GM12878 (cell line): ENCODE data around the gene USO1. TPM values are rescaled to one million over a fixed set of nuclear protein-coding genes. Genes with fewer than 3 reads are reported as not detected.

Experiments
- ATAC-seq: fragments of 200-7000 bp; cut with Tn5 transposase; 3 replicates; pipeline ENCODE4 v1.9.1; 2020; ENCODE audit warnings: mild to moderate bottlenecking, moderate library complexity
- BruUV-seq: library from RNA; stranded (reverse); fragments of 400-500 nt; replicated peaks from 2 replicates; lab custom pipeline; 2021; lab: Mats Ljungman, UMichigan
- CTCF ChIA-PET: fragments of 300-600 bp; sonication (Branson Sonifier 250); formaldehyde crosslinking; extraction: SDS; loops from one replicate; lab custom pipeline; 2021; ENCODE audit warnings: inconsistent platforms; lab: Yijun Ruan, JAX
- POLR2A ChIA-PET: fragments of 350-600 bp; formaldehyde crosslinking; extraction: SDS; loops from one replicate; lab custom pipeline; 2021; ENCODE audit warnings: inconsistent platforms; lab: Charles Lee
- RAD21 ChIA-PET: fragments of 300-600 bp; sonication (Branson Sonifier 250); formaldehyde crosslinking; loops from one replicate; lab custom pipeline; 2023; ENCODE audit warnings: antibody characterized with exemption; ENCODE audit not compliant: unreplicated experiment; lab: Charles Lee
- SMC1A ChIA-PET: fragments of 300-600 bp; sonication (Branson Sonifier 250); formaldehyde crosslinking; loops from one replicate; lab custom pipeline; 2023; ENCODE audit not compliant: unreplicated experiment, uncharacterized antibody; lab: Charles Lee
- DNase-seq: peaks from one replicate; pipeline ENCODE4 v3.0.0-alpha.2; 2011; ENCODE audit warnings: low read depth, low spot score
- FAIRE-seq: peaks from 3 replicates; lab custom pipeline; 2011; peaks lifted over from hg19 to GRCh38; lab: Jason Lieb, UNC
- H2AFZ ChIP-seq: 2 replicates; pipeline ENCODE4 v1.6.0; 2011; ENCODE audit warnings: low read depth, low read length, control low read depth; ENCODE audit not compliant: control insufficient read depth
- H3K27ac ChIP-seq: 2 replicates; pipeline ENCODE4 v1.5.1; 2011; ENCODE audit warnings: control low read depth; ENCODE audit not compliant: control insufficient read depth, insufficient read depth
- H3K27me3 ChIP-seq, 2 experiments: replicated peaks in 1 of 2; 2 replicates each; pipeline versions ENCODE4 v1.6.0 to v1.6.1; 2011; ENCODE audit warnings: low read length in 1 of 2; ENCODE audit not compliant: control insufficient read depth in 2 of 2, insufficient read depth in 2 of 2
- H3K36me3 ChIP-seq, 2 experiments: 2 replicates each; pipeline ENCODE4 v1.5.1; 2011; ENCODE audit warnings: low read length in 1 of 2; ENCODE audit not compliant: control insufficient read depth in 2 of 2, insufficient read depth in 2 of 2
- H3K4me1 ChIP-seq: 2 replicates; pipeline ENCODE4 v1.6.1; 2011; ENCODE audit warnings: mild to moderate bottlenecking, low read length, moderate library complexity, mixed read lengths; ENCODE audit not compliant: control insufficient read depth, insufficient read depth
- H3K4me2 ChIP-seq: 2 replicates; pipeline ENCODE4 v1.6.0; 2011; ENCODE audit warnings: control low read depth; ENCODE audit not compliant: control insufficient read depth, insufficient read depth
- H3K4me3 ChIP-seq: fragments of 200-600 bp; sonication (generic); 2 replicates; pipeline ENCODE4 v1.5.1; 2016
- H3K79me2 ChIP-seq: 2 replicates; pipeline ENCODE4 v1.6.0; 2011; ENCODE audit warnings: low read length; ENCODE audit not compliant: control insufficient read depth, insufficient read depth
- H3K9ac ChIP-seq: 2 replicates; pipeline ENCODE4 v1.8.0; 2011; ENCODE audit warnings: low read length, control low read depth, mixed read lengths; ENCODE audit not compliant: control insufficient read depth, insufficient read depth
- H3K9me3 ChIP-seq: replicated peaks from 3 replicates; pipeline ENCODE4 v1.5.1; 2011; ENCODE audit warnings: mild to moderate bottlenecking, low read length; ENCODE audit not compliant: control insufficient read depth, insufficient read depth
- H4K20me1 ChIP-seq: 2 replicates; pipeline ENCODE4 v1.6.0; 2011; ENCODE audit not compliant: control insufficient read depth, insufficient read depth
- BACH1 ChIP-seq: fragments of 450-650 bp; IDR thresholded peaks from 2 replicates; pipeline ENCODE4 v1.6.1; 2017; ENCODE audit warnings: mild to moderate bottlenecking, borderline replicate concordance
- HDAC2 ChIP-seq: fragments of 200-600 bp; sonication (generic); IDR thresholded peaks from 2 replicates; pipeline ENCODE4 v1.6.1; 2017
- NR2C1 ChIP-seq: fragments of 450-650 bp; IDR thresholded peaks from 2 replicates; pipeline ENCODE4 v1.6.1; 2017; ENCODE audit warnings: antibody characterized with exemption, mild to moderate bottlenecking, moderate library complexity
- STAT1 ChIP-seq: fragments of 450-650 bp; conservative IDR thresholded peaks from 2 replicates; pipeline ENCODE4 v1.6.1; 2014; ENCODE audit warnings: antibody characterized with exemption, mild to moderate bottlenecking
- WGBS: methylation state at CpG from one replicate; pipeline ENCODE4 v1.1.6; 2016; ENCODE audit warnings: low lambda C conversion rate; ENCODE audit not compliant: insufficient replicate concordance, insufficient coverage; ENCODE audit errors: missing lambda C conversion rate; 5-methylcytosine and 5-hydroxymethylcytosine counted together
- in situ Hi-C: fragments of 300-500 bp; cut with MboI; formaldehyde crosslinking; loops from 9 replicates; pipeline ENCODE4 v1.14.3; 2018; ENCODE audit warnings: mixed read lengths
- intact Hi-C: fragments of 100-400 bp; cut with micrococcal nuclease; formaldehyde crosslinking; loops from one replicate; pipeline ENCODE4 v1.14.2; 2022; ENCODE audit not compliant: unreplicated experiment
- polyA plus RNA-seq, 11 experiments: library from polyadenylated mRNA; depleted of rRNA in 4 of 11; unstranded in 6 of 11; stranded (reverse) in 5 of 11; fragments of >200 nt; fragmentation: Nextera tagmentation in 4 of 11; fragmentation: Illumina TruSeq in 1 of 11; extraction: Ambion mirVana in 4 of 11; extraction: Trizol in 1 of 11; gene quantifications; 1 replicate in 1 of 11; 2 replicates in 10 of 11; pipeline versions ENCODE4 v1.2.1 to v1.2.3, GENCODE V29; 2011 to 2016; ENCODE audit warnings: inconsistent platforms in 2 of 11, missing spikeins in 2 of 11, low read depth in 1 of 11
- total RNA-seq, 4 experiments: library from RNA; depleted of rRNA in 3 of 4; stranded (reverse); fragments of >200 nt in 3 of 4; fragmentation: Illumina TruSeq in 1 of 4; extraction: Trizol in 1 of 4; gene quantifications; 2 replicates each; pipeline versions ENCODE4 v1.2.1 to v1.2.3, GENCODE V29; 2013 to 2021
- TF ChIP-seq, protein P1 (sequence below): IDR thresholded peaks from 2 replicates; pipeline ENCODE4 v1.6.1; 2012; ENCODE audit warnings: low read depth, low read length, improper control_type of control experiment

Gene USO1
- total and polyA plus RNA-seq, 10 of the 15 experiments (the other 5 are each of a cell fraction or from before 2014, with no cell fraction given): 19.4 to 79.7 (median 59.6) TPM

DNA sequence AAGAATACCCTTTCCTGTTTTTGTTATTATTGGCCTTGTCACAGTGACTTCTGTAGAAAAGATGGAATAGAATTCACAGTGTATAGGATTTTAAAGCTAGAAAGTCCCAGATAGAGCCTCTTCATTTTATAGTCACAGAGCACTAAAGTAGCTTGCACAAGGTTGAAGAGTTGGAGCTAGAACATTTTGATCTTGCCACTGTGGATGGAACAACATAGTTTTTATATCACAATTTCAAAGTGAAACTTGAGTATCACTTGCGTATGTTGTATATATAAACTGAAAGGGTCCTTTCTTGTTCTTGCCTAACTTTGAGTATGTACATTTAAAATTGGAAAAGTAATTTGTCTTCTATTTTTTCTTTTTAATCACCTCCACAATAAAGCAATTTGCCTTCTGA, 2.7 kb downstream of the USO1 start:
- ATAC-seq: no peak
- Histone ChIP-seq H3K9ac (peak overlapping the region; percentile 43), H3K9me3 (peaks cover 2% of the 10 kb centered on the region; the same call in 2 of the 3 replicates), H3K36me3 (no peaks in the 10 kb centered on the region; a peak in 1 of 4 replicates), H3K27me3 (no peaks in the 10 kb centered on the region), H3K4me2 (peak overlapping the region; percentile 91), H3K4me1 (peaks cover 12% of the 10 kb centered on the region), H3K27ac (peak overlapping the region; percentile 35), H4K20me1 (no peaks in the 10 kb centered on the region), H3K4me3 (peak overlapping the region; percentile 93), H2AFZ (no peak overlapping the region), H3K79me2 (peaks cover 75% of the 10 kb centered on the region)
- intact Hi-C loops: loop anchor here (5.0 kb wide), 1 partner anchor 215 kb away; the partner anchor contains the start of genes RCHY1 and THAP6
- in situ Hi-C loops: no loop called here
- CTCF ChIA-PET: interaction anchor here (1.0 to 1.3 kb wide), 3 partner anchors 38 to 57 kb away, joined by 3 to 5 read pairs (median 4); no protein-coding TSS in a partner anchor
- BruUV-seq: no TSS peak
- TF ChIP-seq STAT1: no peak
- TF ChIP-seq, protein P1, sequence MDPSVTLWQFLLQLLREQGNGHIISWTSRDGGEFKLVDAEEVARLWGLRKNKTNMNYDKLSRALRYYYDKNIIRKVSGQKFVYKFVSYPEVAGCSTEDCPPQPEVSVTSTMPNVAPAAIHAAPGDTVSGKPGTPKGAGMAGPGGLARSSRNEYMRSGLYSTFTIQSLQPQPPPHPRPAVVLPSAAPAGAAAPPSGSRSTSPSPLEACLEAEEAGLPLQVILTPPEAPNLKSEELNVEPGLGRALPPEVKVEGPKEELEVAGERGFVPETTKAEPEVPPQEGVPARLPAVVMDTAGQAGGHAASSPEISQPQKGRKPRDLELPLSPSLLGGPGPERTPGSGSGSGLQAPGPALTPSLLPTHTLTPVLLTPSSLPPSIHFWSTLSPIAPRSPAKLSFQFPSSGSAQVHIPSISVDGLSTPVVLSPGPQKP: no peak
- no peak for TF ChIP-seq NR2C1
- TF ChIP-seq BACH1: no peak
- TF ChIP-seq HDAC2: no peak
- DNase-seq: no peak
- FAIRE-seq: no peak
- 95% methylated on average over 1 of the region's 1 CpG for WGBS
- POLR2A ChIA-PET: interaction anchor here (0.6 to 2.3 kb wide), 10 partner anchors 13 to 214 kb away, joined by 3 to 7 read pairs (median 4); partner anchors contain the start of genes G3BP2, RCHY1 and THAP6
- SMC1A ChIA-PET: interaction anchor here (0.6 to 6.9 kb wide), 6 partner anchors 11 to 215 kb away, joined by 3 to 98 read pairs (median 4); partner anchors contain the start of gene G3BP2
- RAD21 ChIA-PET: interaction anchor here (0.7 to 2.1 kb wide), 6 partner anchors 10 to 80 kb away, joined by 3 to 8 read pairs (median 4); no protein-coding TSS in a partner anchor
